ENCODE measurements around the gene SSU72. TPM values are rescaled to one million over a fixed set of nuclear protein-coding genes. Genes with fewer than 3 reads are reported as not detected.

The SSU72 gene
- polyA plus RNA-seq: 56.2 and 66.3 TPM in 2 replicates
- 46.0 and 47.7 TPM in 2 replicates for polyA minus RNA-seq

DNA sequence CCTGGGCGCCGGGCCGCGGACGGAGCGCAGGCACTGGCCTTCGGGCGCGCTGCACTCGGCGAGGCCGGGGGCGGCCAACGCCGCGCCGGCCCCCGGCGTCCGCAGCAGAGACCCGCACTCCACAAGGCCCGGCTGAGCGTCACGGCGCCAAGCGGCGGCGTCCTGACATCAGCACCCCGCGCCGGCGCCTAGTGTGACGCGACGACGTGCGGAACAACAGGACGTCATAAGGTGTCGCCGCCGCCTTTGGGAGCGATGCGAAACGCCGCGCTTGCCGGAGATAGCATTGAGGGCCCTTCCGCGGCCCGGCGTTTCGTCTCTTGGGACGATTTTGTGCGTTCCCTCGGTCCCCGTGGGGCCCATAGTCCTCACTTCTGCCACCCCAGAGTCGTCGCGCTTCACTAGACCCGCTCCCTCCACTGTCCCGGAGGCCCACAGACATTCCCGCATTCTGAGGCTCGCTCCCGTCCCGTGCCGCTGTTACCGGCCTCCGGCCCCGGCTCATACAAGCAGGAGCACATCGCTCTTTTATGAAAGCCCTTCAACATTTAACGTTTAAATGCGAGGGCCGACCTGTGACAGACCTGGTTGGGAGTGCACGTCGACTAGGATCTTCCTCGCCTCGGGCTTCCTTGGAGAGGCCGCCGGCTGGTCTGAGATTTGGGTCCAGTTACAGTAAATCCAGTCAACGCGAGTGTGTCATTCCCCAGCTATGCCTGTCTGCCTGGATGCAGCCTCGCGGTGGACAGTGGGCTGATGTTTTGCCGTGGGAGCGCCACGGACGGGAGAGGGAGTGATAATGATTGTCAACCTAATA is at the start of gene SSU72:
Gene SSU72, minus strand, starts transcription at position 143 of the 817 bp plus-strand sequence. CDS start 306 bp downstream, outside the sequence.
- H2AFZ ChIP-seq (ENCODE audit: low read depth, low read length): peak within 1 kb of the TSS; percentile 88
- TF ChIP-seq EP300 (conservative IDR thresholded peaks at IDR 0.05; ENCODE audit: poor library complexity, severe bottlenecking) (peak; percentile 87), REST (IDR thresholded peaks at IDR 0.05; ENCODE audit: borderline replicate concordance) (peak; percentile 70), TAF1 (IDR thresholded peaks at IDR 0.05; ENCODE audit: low read depth) (peak; percentile 57), SMC3 (conservative IDR thresholded peaks at IDR 0.05; ENCODE audit: poor library complexity) (no peak), EZH2 (IDR thresholded peaks at IDR 0.05; ENCODE audit: borderline replicate concordance, insufficient read depth, low read length, poor library complexity, severe bottlenecking) (no peak), MXI1 (conservative IDR thresholded peaks at IDR 0.05; ENCODE audit: poor library complexity, severe bottlenecking) (peak; percentile 85), RAD21 (conservative IDR thresholded peaks at IDR 0.05) (peak; percentile 35), POLR2AphosphoS5 (IDR thresholded peaks at IDR 0.05) (peak; percentile 98), CTCF (IDR thresholded peaks at IDR 0.05; ENCODE audit: poor library complexity, severe bottlenecking) (no peak)
- no peaks in the 10 kb centered on the region for H3F3A ChIP-seq (ENCODE audit: insufficient read depth, low read length, poor library complexity, severe bottlenecking)
- peaks cover 1% of the 10 kb centered on the region for H4K20me1 ChIP-seq (ENCODE audit: insufficient read depth)
- H3K27ac ChIP-seq (ENCODE audit: low read length): peak within 1 kb of the TSS; percentile 90
- no peaks in the 10 kb centered on the region for H3K9me3 ChIP-seq (ENCODE audit: low read length)
- H3K79me2 ChIP-seq (replicated peaks; ENCODE audit: insufficient read depth, low read length): peaks cover 30% of the 10 kb centered on the region
- peak within 1 kb of the TSS; percentile 93 for H3K9ac ChIP-seq (ENCODE audit: low read length)
- H3K4me3 ChIP-seq (ENCODE audit: low read length): peak within 1 kb of the TSS; percentile 100
- no peaks in the 10 kb centered on the region for H3K27me3 ChIP-seq (ENCODE audit: insufficient read depth, low read depth, low read length)
- peak within 1 kb of the TSS; percentile 91 for H3K4me2 ChIP-seq (ENCODE audit: low read length)
- H3K36me3 ChIP-seq (ENCODE audit: insufficient read depth, low read length): no peaks in the 10 kb centered on the region
- H3K9me2 ChIP-seq (ENCODE audit: insufficient read depth, low read length): no peaks in the 10 kb centered on the region

DNA sequence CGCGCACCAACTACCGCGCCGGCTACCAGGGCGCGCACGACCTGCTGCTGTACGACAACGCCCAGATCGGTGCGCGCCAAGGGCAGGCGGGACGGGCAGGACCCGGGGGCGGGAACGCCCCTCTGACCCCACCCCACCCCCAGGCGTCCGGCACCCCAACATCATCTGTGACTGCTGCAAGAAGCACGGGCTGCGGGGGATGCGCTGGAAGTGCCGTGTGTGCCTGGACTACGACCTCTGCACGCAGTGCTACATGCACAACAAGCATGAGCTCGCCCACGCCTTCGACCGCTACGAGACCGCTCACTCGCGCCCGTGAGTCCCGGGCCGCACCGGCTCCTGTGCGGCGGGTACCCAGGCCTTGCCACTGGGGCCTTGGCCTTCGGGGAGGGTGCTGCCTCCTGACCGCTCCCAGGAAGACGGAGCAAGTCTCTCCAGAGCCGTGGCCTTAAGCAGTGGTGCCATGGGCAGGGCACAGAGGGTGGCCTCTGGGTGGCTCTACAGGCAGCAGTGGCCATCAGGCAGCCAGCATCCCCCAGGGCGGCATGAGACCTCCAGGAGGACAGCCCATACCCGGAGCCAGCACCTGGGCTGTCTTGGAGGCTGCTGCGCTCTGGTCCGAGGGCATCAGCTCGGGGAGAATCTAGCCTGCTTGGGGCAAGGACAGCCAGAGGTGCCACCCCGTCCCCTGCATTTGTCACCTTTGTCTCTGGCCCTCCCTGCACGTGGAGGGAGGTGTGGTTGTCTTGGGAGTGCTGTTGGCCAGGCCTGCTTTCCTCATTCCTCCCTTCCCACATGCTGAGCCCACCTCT is 49.2 kb upstream of the SSU72 start:
- no peaks in the 10 kb centered on the region for H3K9me2 ChIP-seq (ENCODE audit: insufficient read depth, low read length)
- no peak overlapping the region for H2AFZ ChIP-seq (ENCODE audit: low read depth, low read length)
- peaks cover 3% of the 10 kb centered on the region for H3K36me3 ChIP-seq (ENCODE audit: insufficient read depth, low read length)
- no peaks in the 10 kb centered on the region for H3K27me3 ChIP-seq (ENCODE audit: insufficient read depth, low read depth, low read length)
- H3K27ac ChIP-seq (ENCODE audit: low read length): no peak overlapping the region
- no peaks in the 10 kb centered on the region for H4K20me1 ChIP-seq (ENCODE audit: insufficient read depth)
- TF ChIP-seq RAD21 (conservative IDR thresholded peaks at IDR 0.05) (no peak), TAF1 (IDR thresholded peaks at IDR 0.05; ENCODE audit: low read depth) (no peak), SMC3 (conservative IDR thresholded peaks at IDR 0.05; ENCODE audit: poor library complexity) (no peak), EP300 (conservative IDR thresholded peaks at IDR 0.05; ENCODE audit: poor library complexity, severe bottlenecking) (no peak), CTCF (IDR thresholded peaks at IDR 0.05; ENCODE audit: poor library complexity, severe bottlenecking) (no peak), POLR2AphosphoS5 (IDR thresholded peaks at IDR 0.05) (no peak), REST (IDR thresholded peaks at IDR 0.05; ENCODE audit: borderline replicate concordance) (no peak), MXI1 (conservative IDR thresholded peaks at IDR 0.05; ENCODE audit: poor library complexity, severe bottlenecking) (no peak), EZH2 (IDR thresholded peaks at IDR 0.05; ENCODE audit: borderline replicate concordance, insufficient read depth, low read length, poor library complexity, severe bottlenecking) (no peak)
- no peak overlapping the region for H3K9ac ChIP-seq (ENCODE audit: low read length)
- H3K79me2 ChIP-seq (replicated peaks; ENCODE audit: insufficient read depth, low read length): no peaks in the 10 kb centered on the region
- no peak overlapping the region for H3K4me2 ChIP-seq (ENCODE audit: low read length)
- no peaks in the 10 kb centered on the region for H3K9me3 ChIP-seq (ENCODE audit: low read length)
- H3K4me3 ChIP-seq (ENCODE audit: low read length): no peak overlapping the region
- no peaks in the 10 kb centered on the region for H3F3A ChIP-seq (ENCODE audit: insufficient read depth, low read length, poor library complexity, severe bottlenecking)

All from neural cell (in vitro differentiated cells).